Lung (tissue), 16 donors: Measurements from ENCODE around the gene SLC27A1. TPM values are rescaled to one million over a fixed set of nuclear protein-coding genes. Genes with fewer than 3 reads are reported as not detected.

Source experiments
- ATAC-seq: fragments of 200-7000 bp; cut with Tn5 transposase; one replicate; pipeline ENCODE4 v1.9.1; 2020; ENCODE audit warnings: moderate number of reproducible peaks; ENCODE audit not compliant: insufficient read depth, low FRiP score
- DNase-seq, 3 donors: peaks; one replicate each; pipeline ENCODE4 v3.0.0-alpha.2; 2013 to 2017
- H3K27ac ChIP-seq, 2 donors: one replicate each; pipeline ENCODE4 v1.5.1; 2013; ENCODE audit warnings: mild to moderate bottlenecking in 2 of 2, moderate library complexity in 2 of 2, control low read depth in 1 of 2, inconsistent platforms in 1 of 2, low read depth in 1 of 2, low read length in 1 of 2
- H3K27me3 ChIP-seq, 3 donors: one replicate each; pipeline ENCODE4 v1.5.1; 2013; ENCODE audit warnings: low read length in 2 of 3; ENCODE audit not compliant: control insufficient read depth in 3 of 3, insufficient read depth in 3 of 3
- H3K36me3 ChIP-seq, 4 donors: one replicate each; pipeline ENCODE4 v1.5.1; 2013; ENCODE audit warnings: low read length in 4 of 4, mild to moderate bottlenecking in 1 of 4, moderate library complexity in 1 of 4; ENCODE audit not compliant: control insufficient read depth in 4 of 4, insufficient read depth in 4 of 4
- H3K4me1 ChIP-seq, 5 donors: one replicate each; pipeline ENCODE4 v1.5.1; 2013; ENCODE audit warnings: low read length in 5 of 5, mild to moderate bottlenecking in 2 of 5, moderate library complexity in 1 of 5; ENCODE audit not compliant: control insufficient read depth in 5 of 5, insufficient read depth in 5 of 5
- H3K4me3 ChIP-seq: one replicate; pipeline ENCODE4 v1.5.1; 2013; ENCODE audit warnings: mild to moderate bottlenecking, control low read depth, moderate library complexity
- H3K9ac ChIP-seq, 2 donors: one replicate each; pipeline ENCODE4 v1.5.1; 2013; ENCODE audit warnings: low read length in 2 of 2, control low read depth in 1 of 2; ENCODE audit not compliant: insufficient read depth in 1 of 2
- H3K9me3 ChIP-seq, 4 donors: one replicate each; pipeline ENCODE4 v1.5.1; 2013; ENCODE audit warnings: low read length in 3 of 4, mild to moderate bottlenecking in 1 of 4, moderate library complexity in 1 of 4; ENCODE audit not compliant: control insufficient read depth in 4 of 4, insufficient read depth in 3 of 4
- WGBS, 2 donors: extraction: QIAGEN DNeasy Blood & Tissue Kit; methylation state at CpG; one replicate each; pipeline ENCODE4 v1.1.7; 2013; 5-methylcytosine and 5-hydroxymethylcytosine counted together
- long read RNA-seq, 5 donors: transcript quantifications; one replicate each; lab custom pipeline, GENCODE V29; 2026
- polyA plus RNA-seq, 2 donors: library from polyadenylated mRNA; stranded (reverse); fragments of 200-250 nt; gene quantifications; one replicate each; pipeline ENCODE4 v1.2.1, GENCODE V29; 2013
- total RNA-seq, 2 donors: library from RNA; depleted of rRNA in 1 of 2; stranded (reverse); fragments of >200 nt in 1 of 2; gene quantifications; one replicate each; pipeline ENCODE4 v1.2.1, GENCODE V29; 2014 to 2021
- TF ChIP-seq, protein P1 (sequence below): IDR thresholded peaks from 2 replicates; pipeline ENCODE4 v1.5.1; 2012; ENCODE audit warnings: mild to moderate bottlenecking; ENCODE audit errors: control extremely low read depth, extremely low read depth
- donor health status: control.
- donor health status: control.
- donor health status: Bipolar disorder and iron deficiency.
- donor health status: healthy.
- donor health status: DM: yes; HTN: yes; CAD: no.

Gene SLC27A1
- total RNA-seq: 10 to 100 TPM; 25.4 to 26.9 TPM
- polyA plus RNA-seq: 10 to 100 TPM; 12.2 to 15.8 TPM
- long read RNA-seq, donor 1, transcript SLC27A1-201 (12 exons, 3,594 nt): major isoform, 8 of 8 reads
- long read RNA-seq, donor 1, partial matches to known transcripts: 0 of 8 reads
- long read RNA-seq, donor 1, other reads (novel, unspliced or antisense): 0 of 8 reads
- long read RNA-seq, donor 2: 0 reads
- long read RNA-seq, donor 3, partial matches to known transcripts: 0 of 1 reads
- long read RNA-seq, donor 3, other reads (novel, unspliced or antisense): 0 of 1 reads
- long read RNA-seq, donor 4, partial matches to known transcripts: 0 of 1 reads
- long read RNA-seq, donor 4, other reads (novel, unspliced or antisense): 0 of 1 reads
- long read RNA-seq, donor 5, partial matches to known transcripts: 0 of 3 reads
- long read RNA-seq, donor 5, other reads (novel, unspliced or antisense): 0 of 3 reads

DNA sequence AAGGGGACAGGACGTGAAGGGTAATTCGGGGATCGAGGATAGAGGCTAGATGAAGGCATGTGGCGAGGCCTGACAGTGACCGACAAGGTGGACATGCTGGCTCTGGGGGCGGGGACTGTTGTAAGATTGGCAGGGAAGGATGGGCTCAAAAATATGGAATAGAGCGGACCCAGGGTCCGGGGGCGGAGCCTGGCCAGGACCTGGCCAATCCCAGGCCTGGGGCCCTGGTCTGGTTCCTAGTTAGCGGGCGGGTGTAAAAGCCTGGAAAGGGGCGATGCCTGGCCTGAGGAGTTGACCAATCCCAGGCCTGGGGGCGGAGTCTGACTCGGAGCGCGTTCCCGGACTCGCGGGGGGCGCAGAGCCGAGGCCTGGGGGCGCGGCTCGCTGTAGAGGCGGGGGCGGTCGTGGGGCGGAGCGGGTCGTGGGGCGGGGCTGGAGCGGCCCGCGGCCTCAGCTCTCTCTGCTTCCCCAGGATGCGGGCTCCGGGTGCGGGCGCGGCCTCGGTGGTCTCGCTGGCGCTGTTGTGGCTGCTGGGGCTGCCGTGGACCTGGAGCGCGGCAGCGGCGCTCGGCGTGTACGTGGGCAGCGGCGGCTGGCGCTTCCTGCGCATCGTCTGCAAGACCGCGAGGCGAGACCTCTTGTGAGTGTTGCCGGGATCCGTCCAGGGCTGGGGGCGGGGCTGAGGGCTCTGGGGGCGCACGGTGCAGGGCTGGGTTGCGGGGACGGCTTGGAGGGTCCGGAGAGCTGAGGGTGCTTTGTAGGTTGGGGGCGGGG lies at the start of gene SLC27A1:
Gene SLC27A1, plus strand, starts transcription at position 457 of the 774 bp plus-strand sequence. Its CDS starts 17 bp downstream, at position 474.
- H3K36me3 ChIP-seq: peaks cover 0 to 2% (median 0%) of the 10 kb centered on the region in 4 donors
- H3K4me1 ChIP-seq: peaks cover 4 to 17% (median 10%) of the 10 kb centered on the region in 5 donors
- H3K9ac ChIP-seq: peak within 1 kb of the TSS; percentile 68 to 88
- ATAC-seq (peak; percentile 92), DNase-seq (peak; percentile 99 to 100 (median 100))
- H3K9me3 ChIP-seq: no peaks in the 10 kb centered on the region
- H3K27ac ChIP-seq: peak within 1 kb of the TSS; percentile 84 to 93
- TF ChIP-seq, protein P1, sequence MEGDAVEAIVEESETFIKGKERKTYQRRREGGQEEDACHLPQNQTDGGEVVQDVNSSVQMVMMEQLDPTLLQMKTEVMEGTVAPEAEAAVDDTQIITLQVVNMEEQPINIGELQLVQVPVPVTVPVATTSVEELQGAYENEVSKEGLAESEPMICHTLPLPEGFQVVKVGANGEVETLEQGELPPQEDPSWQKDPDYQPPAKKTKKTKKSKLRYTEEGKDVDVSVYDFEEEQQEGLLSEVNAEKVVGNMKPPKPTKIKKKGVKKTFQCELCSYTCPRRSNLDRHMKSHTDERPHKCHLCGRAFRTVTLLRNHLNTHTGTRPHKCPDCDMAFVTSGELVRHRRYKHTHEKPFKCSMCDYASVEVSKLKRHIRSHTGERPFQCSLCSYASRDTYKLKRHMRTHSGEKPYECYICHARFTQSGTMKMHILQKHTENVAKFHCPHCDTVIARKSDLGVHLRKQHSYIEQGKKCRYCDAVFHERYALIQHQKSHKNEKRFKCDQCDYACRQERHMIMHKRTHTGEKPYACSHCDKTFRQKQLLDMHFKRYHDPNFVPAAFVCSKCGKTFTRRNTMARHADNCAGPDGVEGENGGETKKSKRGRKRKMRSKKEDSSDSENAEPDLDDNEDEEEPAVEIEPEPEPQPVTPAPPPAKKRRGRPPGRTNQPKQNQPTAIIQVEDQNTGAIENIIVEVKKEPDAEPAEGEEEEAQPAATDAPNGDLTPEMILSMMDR: no peak
- WGBS, 2 donors: 0% methylated on average over 57 to 67 of the region's 67 CpGs
- peak within 1 kb of the TSS; percentile 75 for H3K4me3 ChIP-seq
- no peaks in the 10 kb centered on the region for H3K27me3 ChIP-seq

- peaks cover 0 to 7% (median 3%) of the 10 kb centered on the region in 4 donors for H3K36me3 ChIP-seq
- H3K9me3 ChIP-seq: no peaks in the 10 kb centered on the region
- H3K9ac ChIP-seq: no peak overlapping the region
- no peak overlapping the region for H3K27ac ChIP-seq
- DNase-seq: no peak
- no peak for ATAC-seq
- TF ChIP-seq, protein P1: no peak
- no peak overlapping the region for H3K4me3 ChIP-seq
- 97 to 99% methylated on average over 4 of the region's 4 CpGs for WGBS, 2 donors
- H3K27me3 ChIP-seq: no peaks in the 10 kb centered on the region
- H3K4me1 ChIP-seq: peaks cover 0 to 10% (median 4%) of the 10 kb centered on the region in 5 donors
Measured at GRCh38 chr19:17421942-17422341, 48.4 kb upstream of the SLC27A1 start.

DNA sequence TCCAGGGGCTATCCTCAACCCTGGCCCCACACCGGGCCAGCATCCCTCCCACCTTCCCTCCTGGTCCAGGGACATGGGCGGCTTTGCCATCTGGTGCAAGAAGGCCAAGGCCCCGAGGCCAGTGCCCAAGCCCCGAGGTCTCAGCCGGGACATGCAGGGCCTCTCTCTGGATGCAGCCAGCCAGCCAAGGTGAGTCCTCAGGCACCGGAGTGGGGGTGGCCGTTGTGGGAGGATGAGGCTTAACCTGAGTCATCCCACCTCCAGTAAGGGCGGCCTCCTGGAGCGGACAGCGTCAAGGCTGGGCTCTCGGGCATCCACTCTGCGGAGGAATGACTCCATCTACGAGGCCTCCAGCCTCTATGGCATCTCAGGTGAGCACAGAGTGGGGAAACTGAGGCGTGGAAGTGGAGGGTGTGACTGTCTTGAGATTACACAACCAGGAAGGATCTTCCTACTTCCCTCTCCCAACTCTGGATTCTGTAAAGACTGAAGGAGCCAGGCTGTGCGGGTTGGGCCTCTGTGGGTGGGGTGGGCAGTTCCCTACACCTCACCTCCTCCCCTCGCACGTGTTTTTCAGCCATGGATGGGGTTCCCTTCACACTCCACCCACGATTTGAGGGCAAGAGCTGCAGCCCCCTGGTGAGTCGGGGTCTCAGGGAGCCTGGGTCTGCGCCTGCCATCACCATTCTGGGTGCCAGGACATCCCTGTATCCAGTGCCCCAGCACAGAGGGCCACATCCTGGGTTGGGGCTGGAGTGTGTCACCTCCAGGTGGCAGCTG lies 46.7 kb upstream of the SLC27A1 start:
- no peaks in the 10 kb centered on the region for H3K9me3 ChIP-seq
- H3K36me3 ChIP-seq: peaks cover 0 to 7% (median 3%) of the 10 kb centered on the region in 4 donors
- H3K4me1 ChIP-seq: peaks cover 0 to 10% (median 4%) of the 10 kb centered on the region in 5 donors
- TF ChIP-seq, protein P1: no peak
- H3K4me3 ChIP-seq: no peak overlapping the region
- no peak overlapping the region for H3K27ac ChIP-seq
- ATAC-seq (no peak), DNase-seq (no peak)
- WGBS, 2 donors: 94 to 97% methylated on average over 20 of the region's 20 CpGs
- H3K27me3 ChIP-seq: no peaks in the 10 kb centered on the region
- no peak overlapping the region for H3K9ac ChIP-seq
